ENCODE measurements around the gene ZNF496.

- TF ChIP-seq ZNF513 (tag by site-specific recombination; IDR thresholded peaks at IDR 0.05) (no peak), CTCF (tag by site-specific recombination; IDR thresholded peaks at IDR 0.05) (no peak), SCRT2 (tag by site-specific recombination; IDR thresholded peaks at IDR 0.05) (no peak), REST (tag by site-specific recombination; IDR thresholded peaks at IDR 0.05) (no peak), ZNF280D (tag by site-specific recombination; IDR thresholded peaks at IDR 0.05) (no peak), ZSCAN30 (tag by site-specific recombination; IDR thresholded peaks at IDR 0.05) (no peak), TCF7L2 (IDR thresholded peaks at IDR 0.05; ENCODE audit: borderline replicate concordance, low read depth, low read length) (no peak), KLF1 (tag by site-specific recombination; IDR thresholded peaks at IDR 0.05) (no peak), ZNF239 (tag by site-specific recombination; IDR thresholded peaks at IDR 0.05) (no peak), ZNF214 (tag by site-specific recombination; IDR thresholded peaks at IDR 0.05; ENCODE audit: borderline replicate concordance) (no peak), ZNF121 (tag by site-specific recombination; IDR thresholded peaks at IDR 0.05) (no peak)
Observed at GRCh38 chr1:247273013-247273412, 58.7 kb downstream of the ZNF496 start.
